HTERT RPE-1 (cell line): ENCODE measurements around the gene ITCH.
"Not testable (repeated sequence)": the region's sequence is repeated elsewhere in the genome, so short reads cannot be mapped to it uniquely, and the experiment has no call there.

Experiments used
- in situ Hi-C: fragments of 300-500 bp; cut with MboI; formaldehyde crosslinking; loops from 4 replicates; pipeline ENCODE4 v1.14.3; 2020; ENCODE audit warnings: low sequenced_read_pairs

The ITCH gene

GRCh38 chr20:34377072-34377847 is 14.2 kb downstream of the ITCH start:
- in situ Hi-C loops, result no loop called here

- in situ Hi-C loops, result no loop called here
These were observed 19.1 kb downstream of the ITCH start for GRCh38 chr20:34382174-34382573.

- in situ Hi-C loops, result not testable (repeated sequence)
These were observed 19.9 kb downstream of the ITCH start for GRCh38 chr20:34382877-34383455.

- in situ Hi-C loops, result no loop called here
These were observed 22.4 kb downstream of the ITCH start for GRCh38 chr20:34385464-34385863.

GRCh38 chr20:34388000-34388399 is 24.9 kb downstream of the ITCH start:
- in situ Hi-C loops, result no loop called here

- in situ Hi-C loops, result no loop called here
These were observed 25.6 kb downstream of the ITCH start for GRCh38 chr20:34388678-34389077.

DNA sequence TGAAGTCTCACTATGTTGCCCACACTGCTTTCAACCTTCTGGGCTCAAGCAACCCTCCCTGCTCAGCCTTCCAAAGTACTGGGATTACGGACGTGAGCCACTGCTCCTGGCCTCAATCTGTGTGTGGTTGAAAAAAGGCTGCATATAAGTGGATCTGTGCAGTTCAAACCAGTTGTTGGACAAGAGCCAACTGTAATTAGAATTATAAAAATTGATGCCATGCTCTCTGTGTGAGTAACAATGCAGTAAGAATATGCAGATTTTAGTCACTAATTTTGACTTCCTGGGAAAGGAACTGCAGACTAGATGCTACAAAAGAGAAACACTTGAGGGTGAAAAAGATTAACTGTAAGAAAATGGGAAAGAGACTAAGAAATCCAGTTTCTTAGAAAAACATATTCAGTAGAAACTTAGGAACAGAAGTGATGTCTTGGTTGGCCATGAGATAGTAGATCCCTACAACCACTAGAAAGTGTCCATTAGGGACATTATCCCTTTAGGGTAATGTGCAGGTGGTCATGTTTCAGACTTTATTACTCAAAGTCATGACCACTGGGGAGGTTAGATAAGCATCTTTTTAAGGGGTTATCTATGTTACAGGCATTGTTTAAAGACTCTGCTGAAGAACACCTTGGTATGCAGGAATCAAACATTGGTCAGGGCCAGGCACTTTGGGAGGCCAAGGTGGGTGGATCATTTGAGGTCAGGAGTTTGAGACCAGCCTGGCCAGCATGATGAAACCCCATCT is 26.3 kb downstream of the ITCH start:
- in situ Hi-C loops, result no loop called here

GRCh38 chr20:34389954-34390555 is 27.0 kb downstream of the ITCH start:
- in situ Hi-C loops, result no loop called here

GRCh38 chr20:34396408-34396807 is 33.3 kb downstream of the ITCH start:
- in situ Hi-C loops, result no loop called here

DNA sequence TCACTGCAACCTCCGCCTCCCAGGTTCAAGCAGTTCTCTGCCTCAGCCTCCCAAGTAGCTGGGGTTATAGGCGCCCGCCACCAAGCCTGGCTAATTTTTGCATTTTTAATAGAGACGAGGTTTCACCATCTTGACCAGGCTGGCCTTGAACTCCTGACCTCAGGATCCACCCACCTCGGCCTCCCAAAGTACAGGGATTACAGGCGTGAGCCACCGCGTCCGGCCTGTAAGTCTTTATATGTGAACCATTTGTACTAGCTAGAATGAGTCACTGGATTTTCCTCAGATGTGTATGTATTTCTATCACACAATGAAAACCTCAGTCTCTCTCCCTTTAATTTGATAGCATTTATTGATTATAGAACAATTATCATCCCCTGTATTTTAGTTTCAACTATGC is 34.0 kb downstream of the ITCH start:
- in situ Hi-C loops, result no loop called here

DNA sequence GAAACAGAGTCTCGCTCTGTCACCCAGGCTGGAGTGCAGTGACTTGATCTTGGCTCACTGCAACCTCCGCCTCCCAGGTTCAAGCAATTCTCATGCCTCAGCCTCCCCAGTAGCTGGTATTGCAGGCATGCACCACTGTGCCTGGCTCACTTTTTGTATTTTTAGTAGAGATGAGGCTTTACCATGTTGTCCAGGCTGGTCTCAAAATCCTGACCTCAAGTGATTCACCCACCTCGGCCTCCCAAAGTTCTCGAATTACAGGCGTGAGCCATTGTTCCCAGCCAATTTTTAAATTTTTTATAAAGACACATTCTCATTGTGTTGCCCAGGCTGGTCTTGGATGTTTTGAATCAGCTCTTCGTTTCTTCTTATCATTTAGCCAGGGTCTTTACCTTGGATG is 37.7 kb downstream of the ITCH start:
- in situ Hi-C loops, result not testable (repeated sequence)

DNA sequence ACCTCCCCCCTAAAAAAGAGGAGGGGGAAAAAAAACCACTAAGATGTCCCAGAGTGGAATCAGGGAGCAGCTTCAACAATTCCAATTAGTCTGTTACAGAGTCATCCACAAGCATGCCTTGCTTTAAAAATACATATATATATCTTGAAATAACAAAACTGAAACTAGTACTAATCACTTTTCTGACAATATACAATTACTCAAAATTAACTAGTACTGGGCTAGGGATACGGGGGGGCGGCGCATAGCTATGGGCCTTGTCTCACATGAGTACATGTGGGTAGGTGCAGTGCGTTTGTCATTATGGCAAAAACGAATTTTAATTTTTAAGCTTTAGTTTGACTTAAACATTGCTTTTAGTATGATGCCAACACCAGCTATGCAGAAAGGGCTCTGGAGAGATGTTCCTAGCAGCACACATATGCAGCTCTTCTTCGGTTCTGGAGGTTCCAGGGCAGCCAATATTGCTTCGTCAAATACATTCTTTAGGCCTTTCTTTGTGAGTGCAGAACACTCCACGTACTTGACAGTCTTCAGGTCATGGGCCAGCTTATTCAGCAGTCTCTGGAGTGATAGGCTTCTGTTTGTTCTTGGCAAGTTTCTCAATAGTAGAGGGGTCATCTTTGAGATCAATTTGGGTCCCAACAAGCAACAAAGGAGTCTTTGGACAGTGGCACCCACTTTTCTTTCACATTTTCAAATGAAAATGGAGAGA is 38.8 kb downstream of the ITCH start:
- in situ Hi-C loops, result no loop called here

DNA sequence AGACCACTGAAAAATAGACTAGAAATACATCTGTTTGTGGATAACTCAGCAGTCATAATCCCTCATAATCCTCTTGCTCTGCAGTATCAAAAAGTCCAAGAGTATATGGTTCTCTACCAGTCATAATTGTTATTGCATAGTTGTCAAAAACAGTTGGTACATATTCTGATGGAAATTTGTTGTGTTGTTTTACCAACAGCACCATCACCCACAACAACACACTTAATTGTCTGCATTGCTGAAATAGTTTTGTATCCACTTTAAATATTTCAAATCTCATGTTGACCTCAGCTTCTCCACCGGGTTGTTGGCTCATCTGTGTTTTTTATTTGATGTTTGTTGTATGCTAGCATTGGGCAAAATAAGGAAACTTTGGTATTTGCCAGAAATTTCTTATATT is 39.4 kb downstream of the ITCH start:
- in situ Hi-C loops, result no loop called here

- in situ Hi-C loops, result no loop called here
These were observed 40.2 kb downstream of the ITCH start for GRCh38 chr20:34403063-34403827.

GRCh38 chr20:34403908-34404307 is 40.8 kb downstream of the ITCH start:
- in situ Hi-C loops, result no loop called here

DNA sequence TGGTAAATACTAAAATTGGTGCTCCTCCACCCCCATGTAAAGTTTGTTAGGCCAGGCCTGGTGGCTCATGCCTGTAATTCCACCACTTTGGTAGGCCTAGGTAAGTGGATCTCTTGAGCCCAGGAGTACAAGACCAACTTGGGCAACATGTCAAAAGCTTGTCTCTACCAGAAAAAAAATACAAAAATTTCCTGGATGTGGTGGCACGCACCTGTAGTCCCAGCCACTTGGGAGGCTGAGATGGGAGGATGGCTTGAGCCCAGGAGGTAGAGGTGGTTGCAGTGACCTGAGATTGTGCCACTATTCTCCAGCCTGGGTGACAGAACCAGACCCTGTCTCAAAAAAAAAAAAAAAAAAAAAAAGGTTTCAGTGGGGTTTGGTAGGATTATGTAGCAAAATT is 41.7 kb downstream of the ITCH start:
- in situ Hi-C loops, result no loop called here

- in situ Hi-C loops, result not testable (repeated sequence)
These were observed 42.2 kb downstream of the ITCH start for GRCh38 chr20:34405247-34405651.

GRCh38 chr20:34405942-34406341 is 42.9 kb downstream of the ITCH start:
- in situ Hi-C loops, result not testable (repeated sequence)

DNA sequence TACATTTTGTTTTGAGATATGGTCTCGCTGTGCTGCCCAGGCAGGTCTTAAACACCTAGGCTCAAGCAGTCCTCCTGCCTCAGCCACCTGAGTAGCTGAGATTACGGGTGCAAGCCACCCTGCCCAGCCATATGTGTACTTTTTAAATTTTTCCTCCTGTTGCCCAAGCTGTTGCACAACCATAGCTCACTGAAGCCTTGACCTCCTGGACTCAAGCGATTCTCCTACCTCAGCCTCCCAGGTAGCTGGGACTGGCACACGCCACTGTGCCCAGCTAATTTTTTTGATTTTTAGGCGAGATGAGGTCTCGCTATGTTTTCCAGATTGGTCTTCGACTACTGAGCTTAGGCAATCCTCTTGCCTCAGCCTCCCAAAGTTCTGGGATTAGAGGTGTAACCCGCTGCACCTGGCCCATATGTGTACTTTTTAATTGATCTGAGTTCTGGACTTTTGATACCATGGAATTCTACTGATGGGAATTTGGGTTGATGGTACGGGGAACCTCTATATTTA is 44.9 kb downstream of the ITCH start:
- in situ Hi-C loops, result no loop called here

DNA sequence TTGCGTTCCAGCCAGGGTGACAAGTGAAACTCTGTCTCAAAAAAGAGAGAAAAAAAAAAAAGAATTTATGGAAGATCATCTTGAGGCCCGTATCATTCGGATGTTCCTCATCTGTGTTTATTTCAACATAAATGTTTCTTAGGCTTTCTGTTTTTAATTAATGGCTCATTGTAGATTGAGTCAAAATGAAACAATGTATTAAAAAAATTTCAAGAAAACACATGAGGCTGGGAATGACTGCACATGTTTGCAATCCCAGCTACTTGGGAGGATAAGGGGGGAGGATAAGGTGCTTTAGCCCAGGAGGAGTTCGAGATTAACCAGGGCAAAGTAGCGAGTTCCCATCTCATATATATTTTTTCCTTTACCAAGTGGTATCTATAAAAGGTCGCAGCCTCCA is 47.3 kb downstream of the ITCH start:
- in situ Hi-C loops, result no loop called here
